K562 (cell line): Measurements from ENCODE around the gene TMEM131L. TPM values are rescaled to one million over a fixed set of nuclear protein-coding genes. Genes with fewer than 3 reads are reported as not detected.

Experiments
- CCNT2 ChIP-seq: IDR thresholded peaks from 2 replicates; pipeline ENCODE4 v1.6.1; 2011; ENCODE audit warnings: borderline replicate concordance, low read depth, mild to moderate bottlenecking, moderate library complexity, mixed read lengths, low read length; ENCODE audit not compliant: insufficient read length; ENCODE audit errors: extremely low read depth
- CEBPG ChIP-seq, 3 experiments: fragments of 200-800 bp in 1 of 3; sonication (Bioruptor generic) in 1 of 3; sonication (generic) in 1 of 3; formaldehyde crosslinking in 1 of 3; IDR thresholded peaks in 2 of 3; conservative IDR thresholded peaks in 1 of 3; 2 replicates each; pipeline versions ENCODE4 v1.6.1 to v1.8.0; 2016 to 2022; ENCODE audit warnings: missing compliant biosample characterization in 2 of 3, missing genetic modification characterization in 2 of 3, mild to moderate bottlenecking in 1 of 3, missing genetic modification reagents in 1 of 3
- EP400 ChIP-seq: fragments of 450-650 bp; IDR thresholded peaks from 2 replicates; pipeline ENCODE4 v1.6.1; 2017; ENCODE audit warnings: antibody characterized with exemption, mild to moderate bottlenecking, moderate library complexity
- FOSL1 ChIP-seq: fragments of 200-800 bp; sonication (Bioruptor generic); conservative IDR thresholded peaks from 2 replicates; pipeline ENCODE4 v1.6.1; 2016; ENCODE audit warnings: missing genetic modification characterization, missing compliant biosample characterization
- HDAC3 ChIP-seq: fragments of 450-650 bp; IDR thresholded peaks from 2 replicates; pipeline ENCODE4 v1.6.1; 2018; ENCODE audit warnings: borderline replicate concordance, mild to moderate bottlenecking, moderate library complexity; ENCODE audit not compliant: partially characterized antibody
- KDM2B ChIP-seq: fragments of 250-450 bp; sonication (Bioruptor Pico); IDR thresholded peaks from 2 replicates; pipeline ENCODE4 v1.8.0; 2021; ENCODE audit warnings: mild to moderate bottlenecking, moderate library complexity
- NCOA2 ChIP-seq, 2 experiments: fragments of 450-650 bp; IDR thresholded peaks; 2 replicates each; pipeline ENCODE4 v1.6.1; 2018; ENCODE audit warnings: mild to moderate bottlenecking in 2 of 2, moderate library complexity in 1 of 2; ENCODE audit not compliant: partially characterized antibody in 2 of 2
- NCOR1 ChIP-seq: fragments of 450-650 bp; IDR thresholded peaks from 2 replicates; pipeline ENCODE4 v1.6.1; 2016; ENCODE audit warnings: mild to moderate bottlenecking, moderate library complexity
- NUFIP1 ChIP-seq: fragments of 450-650 bp; IDR thresholded peaks from 2 replicates; pipeline ENCODE4 v1.6.1; 2018; ENCODE audit not compliant: partially characterized antibody
- POLR2AphosphoS2 ChIP-seq: IDR thresholded peaks from 2 replicates; pipeline ENCODE4 v1.6.1; 2012; ENCODE audit warnings: low read length, improper control_type of control experiment
- PYGO2 ChIP-seq: fragments of 450-650 bp; IDR thresholded peaks from 2 replicates; pipeline ENCODE4 v1.6.1; 2016; ENCODE audit warnings: mild to moderate bottlenecking, missing genetic modification characterization, moderate library complexity, missing compliant biosample characterization
- SMAD1 ChIP-seq: fragments of 150-350 bp; IDR thresholded peaks from 2 replicates; pipeline ENCODE4 v1.6.1; 2014; ENCODE audit warnings: low read length, low read depth; ENCODE audit not compliant: partially characterized antibody
- SRSF7 ChIP-seq: fragments of 200-400 bp; formaldehyde crosslinking; optimal IDR thresholded peaks from 2 replicates; pipeline ENCODE3; 2017; ENCODE audit warnings: mild to moderate bottlenecking, low read depth, low read length
- TAF15 ChIP-seq: fragments of 200-400 bp; formaldehyde crosslinking; IDR thresholded peaks from 2 replicates; pipeline ENCODE4 v1.6.1; 2017; ENCODE audit warnings: mild to moderate bottlenecking, low read depth, low read length, moderate library complexity
- TSC22D4 ChIP-seq: fragments of 450-650 bp; IDR thresholded peaks from 2 replicates; pipeline ENCODE4 v1.6.1; 2016; ENCODE audit warnings: missing genetic modification characterization, missing biosample characterization, control low read depth
- ZNF274 ChIP-seq: IDR thresholded peaks from 2 replicates; pipeline ENCODE4 v1.6.1; 2011; ENCODE audit warnings: low read depth, mild to moderate bottlenecking, low read length, moderate library complexity, borderline replicate concordance
- ZNF717 ChIP-seq: fragments of 250-450 bp; sonication (Bioruptor Pico); IDR thresholded peaks from 2 replicates; pipeline ENCODE4 v1.5.0; 2021
- ZNF778 ChIP-seq: fragments of 450-650 bp; formaldehyde crosslinking; IDR thresholded peaks from 2 replicates; pipeline ENCODE4 v1.4.0; 2020; ENCODE audit warnings: mild to moderate bottlenecking, moderate library complexity
- ZNF780A ChIP-seq: fragments of 250-450 bp; sonication (Bioruptor Pico); IDR thresholded peaks from 2 replicates; pipeline ENCODE4 v1.5.0; 2021; ENCODE audit warnings: mild to moderate bottlenecking
- ZNF785 ChIP-seq: fragments of 250-450 bp; sonication (Bioruptor Pico); IDR thresholded peaks from 2 replicates; pipeline ENCODE4 v1.4.0; 2020; ENCODE audit warnings: mild to moderate bottlenecking
- polyA plus RNA-seq, 8 experiments: library from polyadenylated mRNA; depleted of rRNA in 4 of 8; stranded (reverse) in 5 of 8; unstranded in 3 of 8; fragments of >200 nt; fragmentation: Nextera tagmentation in 2 of 8; fragmentation: Illumina TruSeq in 1 of 8; extraction: Ambion mirVana in 2 of 8; extraction: Trizol in 1 of 8; gene quantifications; 2 replicates each; pipeline versions ENCODE4 v1.2.1 to v1.2.3, GENCODE V29; 2011 to 2014; ENCODE audit warnings: inconsistent platforms in 1 of 8, missing spikeins in 1 of 8
- total RNA-seq, 7 experiments: library from RNA; depleted of rRNA in 6 of 7; stranded (reverse); fragments of >200 nt in 6 of 7; fragmentation: Illumina TruSeq in 2 of 7; extraction: Trizol in 2 of 7; gene quantifications; 2 replicates each; pipeline versions ENCODE4 v1.2.1 to v1.2.3, GENCODE V29; 2011 to 2021; ENCODE audit warnings: low replicate concordance in 1 of 7
- TF ChIP-seq, protein P1 (sequence below): fragments of 250-450 bp; sonication (Bioruptor Pico); IDR thresholded peaks from 2 replicates; pipeline ENCODE4 v1.5.0; 2020; ENCODE audit warnings: mild to moderate bottlenecking, borderline replicate concordance
- TF ChIP-seq, protein P2 (sequence below): fragments of 200-800 bp; sonication (Bioruptor generic); IDR thresholded peaks from 2 replicates; pipeline ENCODE4 v1.6.1; 2017; ENCODE audit warnings: missing genetic modification characterization, missing compliant biosample characterization
- TF ChIP-seq, protein P3 (sequence below): fragments of 450-650 bp; IDR thresholded peaks from 2 replicates; pipeline ENCODE4 v1.6.1; 2016; ENCODE audit warnings: low read depth, mild to moderate bottlenecking, moderate library complexity
- TF ChIP-seq, protein P4 (sequence below): fragments of 450-650 bp; IDR thresholded peaks from 2 replicates; pipeline ENCODE4 v1.6.1; 2018; ENCODE audit warnings: mild to moderate bottlenecking, low read depth; ENCODE audit not compliant: partially characterized antibody

The TMEM131L gene
- total and polyA plus RNA-seq, 9 of the 15 experiments (the other 6 are each of a cell fraction or from before 2014, with no cell fraction given): 1.2 to 20.8 (median 12.9) TPM

DNA sequence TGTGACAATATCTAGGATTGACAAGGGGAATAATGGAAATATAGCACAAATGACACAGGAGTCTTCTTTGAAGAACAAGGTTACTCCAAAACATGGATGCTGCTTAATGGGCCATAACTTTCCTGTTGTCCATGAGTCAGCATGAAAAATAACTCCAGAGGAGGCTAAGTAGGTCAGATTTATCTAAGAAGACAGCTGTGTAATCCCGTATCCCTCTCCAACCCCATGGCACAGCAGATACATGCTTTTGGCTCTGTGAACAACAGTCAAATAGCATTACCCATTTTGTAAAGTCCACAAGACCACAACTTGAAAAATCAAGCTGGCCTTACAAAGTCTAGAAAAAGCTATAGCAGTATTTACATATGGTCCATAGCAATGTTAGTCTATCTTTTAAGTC is 2.1 kb upstream of the TMEM131L start (continued):
- TF ChIP-seq CCNT2 (peak; percentile 83), TSC22D4 (tag) (no peak), HDAC3 (peak; percentile 79), KDM2B (no peak), ZNF785 (CRISPR knock-in tag) (no peak), ZNF778 (CRISPR knock-in tag) (no peak), NCOR1 (peak; percentile 91), ZNF780A (CRISPR knock-in tag) (no peak), FOSL1 (peak; percentile 54), SRSF7 (no peak), ZNF274 (no peak), NUFIP1 (no peak), NCOA2 (IDR thresholded peaks at IDR 0.05; ENCODE audit: partially characterized antibody in 2 of 2) (peak in 1 of 2 experiments; percentile 70), TAF15 (no peak), PYGO2 (tag) (no peak), ZNF717 (no peak), EP400 (peak; percentile 66), CEBPG (CRISPR knock-in tag; IDR thresholded peaks at IDR 0.05) (no peak), CEBPG (tag; conservative IDR thresholded peaks at IDR 0.05 in 1 of 2, IDR thresholded peaks at IDR 0.05 in 1 of 2) (no peak), SMAD1 (no peak), POLR2AphosphoS2 (no peak)
- TF ChIP-seq, protein P1, sequence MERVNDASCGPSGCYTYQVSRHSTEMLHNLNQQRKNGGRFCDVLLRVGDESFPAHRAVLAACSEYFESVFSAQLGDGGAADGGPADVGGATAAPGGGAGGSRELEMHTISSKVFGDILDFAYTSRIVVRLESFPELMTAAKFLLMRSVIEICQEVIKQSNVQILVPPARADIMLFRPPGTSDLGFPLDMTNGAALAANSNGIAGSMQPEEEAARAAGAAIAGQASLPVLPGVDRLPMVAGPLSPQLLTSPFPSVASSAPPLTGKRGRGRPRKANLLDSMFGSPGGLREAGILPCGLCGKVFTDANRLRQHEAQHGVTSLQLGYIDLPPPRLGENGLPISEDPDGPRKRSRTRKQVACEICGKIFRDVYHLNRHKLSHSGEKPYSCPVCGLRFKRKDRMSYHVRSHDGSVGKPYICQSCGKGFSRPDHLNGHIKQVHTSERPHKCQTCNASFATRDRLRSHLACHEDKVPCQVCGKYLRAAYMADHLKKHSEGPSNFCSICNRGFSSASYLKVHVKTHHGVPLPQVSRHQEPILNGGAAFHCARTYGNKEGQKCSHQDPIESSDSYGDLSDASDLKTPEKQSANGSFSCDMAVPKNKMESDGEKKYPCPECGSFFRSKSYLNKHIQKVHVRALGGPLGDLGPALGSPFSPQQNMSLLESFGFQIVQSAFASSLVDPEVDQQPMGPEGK (CRISPR knock-in tag): no peak
- TF ChIP-seq, protein P2, sequence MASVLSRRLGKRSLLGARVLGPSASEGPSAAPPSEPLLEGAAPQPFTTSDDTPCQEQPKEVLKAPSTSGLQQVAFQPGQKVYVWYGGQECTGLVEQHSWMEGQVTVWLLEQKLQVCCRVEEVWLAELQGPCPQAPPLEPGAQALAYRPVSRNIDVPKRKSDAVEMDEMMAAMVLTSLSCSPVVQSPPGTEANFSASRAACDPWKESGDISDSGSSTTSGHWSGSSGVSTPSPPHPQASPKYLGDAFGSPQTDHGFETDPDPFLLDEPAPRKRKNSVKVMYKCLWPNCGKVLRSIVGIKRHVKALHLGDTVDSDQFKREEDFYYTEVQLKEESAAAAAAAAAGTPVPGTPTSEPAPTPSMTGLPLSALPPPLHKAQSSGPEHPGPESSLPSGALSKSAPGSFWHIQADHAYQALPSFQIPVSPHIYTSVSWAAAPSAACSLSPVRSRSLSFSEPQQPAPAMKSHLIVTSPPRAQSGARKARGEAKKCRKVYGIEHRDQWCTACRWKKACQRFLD (CRISPR knock-in tag): no peak
- TF ChIP-seq, protein P3, sequence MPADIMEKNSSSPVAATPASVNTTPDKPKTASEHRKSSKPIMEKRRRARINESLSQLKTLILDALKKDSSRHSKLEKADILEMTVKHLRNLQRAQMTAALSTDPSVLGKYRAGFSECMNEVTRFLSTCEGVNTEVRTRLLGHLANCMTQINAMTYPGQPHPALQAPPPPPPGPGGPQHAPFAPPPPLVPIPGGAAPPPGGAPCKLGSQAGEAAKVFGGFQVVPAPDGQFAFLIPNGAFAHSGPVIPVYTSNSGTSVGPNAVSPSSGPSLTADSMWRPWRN: no peak
- TF ChIP-seq, protein P4, sequence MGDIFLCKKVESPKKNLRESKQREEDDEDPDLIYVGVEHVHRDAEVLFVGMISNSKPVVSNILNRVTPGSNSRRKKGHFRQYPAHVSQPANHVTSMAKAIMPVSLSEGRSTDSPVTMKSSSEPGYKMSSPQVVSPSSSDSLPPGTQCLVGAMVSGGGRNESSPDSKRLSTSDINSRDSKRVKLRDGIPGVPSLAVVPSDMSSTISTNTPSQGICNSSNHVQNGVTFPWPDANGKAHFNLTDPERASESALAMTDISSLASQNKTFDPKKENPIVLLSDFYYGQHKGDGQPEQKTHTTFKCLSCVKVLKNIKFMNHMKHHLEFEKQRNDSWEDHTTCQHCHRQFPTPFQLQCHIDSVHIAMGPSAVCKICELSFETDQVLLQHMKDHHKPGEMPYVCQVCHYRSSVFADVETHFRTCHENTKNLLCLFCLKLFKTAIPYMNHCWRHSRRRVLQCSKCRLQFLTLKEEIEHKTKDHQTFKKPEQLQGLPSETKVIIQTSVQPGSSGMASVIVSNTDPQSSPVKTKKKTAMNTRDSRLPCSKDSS: no peak
